Skeletal muscle cell (primary cell): ENCODE results near the gene FH.

Experiments
- DNase-seq: peaks from one replicate; pipeline ENCODE4 v3.0.0-alpha.2; 2010; ENCODE audit warnings: low read depth
- H3K4me3 ChIP-seq: 2 replicates; pipeline ENCODE4 v1.5.1; 2011; ENCODE audit warnings: low read depth, mild to moderate bottlenecking, control low read depth, low read length, moderate library complexity

FH gene

GRCh38 chr1:241519308-241520079 is at the start of gene FH:
TSS of gene FH (minus strand) at chr1:241519755. CDS start at chr1:241519722, 33 bp downstream.
- DNase-seq, result peak; percentile 95
- H3K4me3 ChIP-seq, result peak within 1 kb of the TSS; percentile 81

DNA sequence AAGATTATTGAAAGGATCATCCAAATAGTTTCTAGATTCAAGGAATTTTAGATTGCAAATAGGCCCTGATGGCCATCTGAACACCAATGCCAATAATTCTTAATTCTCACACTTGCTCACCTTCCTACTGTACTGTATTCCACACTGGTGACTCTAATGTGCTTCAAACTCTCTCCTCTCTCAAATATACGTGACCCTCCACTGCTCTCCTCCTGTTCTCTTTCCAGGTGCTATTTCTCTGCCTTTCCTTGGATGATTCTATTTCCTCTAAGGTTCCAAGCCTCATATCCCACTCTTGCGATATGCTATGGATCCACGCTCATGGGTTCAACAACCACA is 41.3 kb upstream of the FH start:
- no peak overlapping the region for H3K4me3 ChIP-seq
- DNase-seq, result no peak

DNA sequence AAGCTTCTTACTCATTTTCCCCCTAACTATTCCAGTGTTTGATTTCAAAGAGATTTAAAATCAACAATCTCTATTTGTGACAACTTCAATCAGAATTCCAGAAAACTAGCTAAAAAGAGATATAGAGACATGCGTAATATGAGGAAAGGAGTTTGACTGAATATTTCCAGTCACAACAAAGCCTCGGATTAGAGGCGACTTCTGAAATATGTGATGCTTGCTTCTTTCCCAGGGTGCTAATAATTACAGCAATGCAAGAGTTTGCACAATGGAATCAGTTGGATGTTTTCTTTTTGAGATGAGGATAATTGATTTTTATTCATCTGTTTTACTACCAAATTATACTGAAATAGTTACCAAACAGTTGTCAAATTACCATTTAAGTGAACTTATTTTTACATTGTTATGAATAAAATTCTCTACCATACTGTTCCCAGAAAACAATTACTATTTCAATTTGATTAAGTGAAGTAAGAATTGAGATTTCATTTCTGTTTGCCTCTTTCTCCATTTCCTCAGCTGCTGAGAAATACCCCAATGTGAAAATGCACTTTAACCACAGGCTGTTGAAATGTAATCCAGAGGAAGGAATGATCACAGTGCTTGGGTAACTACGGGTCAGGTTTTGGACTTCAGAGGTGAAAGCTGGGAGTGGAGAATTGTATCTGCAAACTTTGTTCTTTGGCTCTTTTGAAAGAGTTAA is 40.7 kb upstream of the FH start:
- peak; percentile 1 for DNase-seq
- H3K4me3 ChIP-seq, result no peak overlapping the region

- H3K4me3 ChIP-seq, result no peak overlapping the region
- no peak for DNase-seq
Observed at GRCh38 chr1:241557551-241558193, 38.1 kb upstream of the FH start.

DNA sequence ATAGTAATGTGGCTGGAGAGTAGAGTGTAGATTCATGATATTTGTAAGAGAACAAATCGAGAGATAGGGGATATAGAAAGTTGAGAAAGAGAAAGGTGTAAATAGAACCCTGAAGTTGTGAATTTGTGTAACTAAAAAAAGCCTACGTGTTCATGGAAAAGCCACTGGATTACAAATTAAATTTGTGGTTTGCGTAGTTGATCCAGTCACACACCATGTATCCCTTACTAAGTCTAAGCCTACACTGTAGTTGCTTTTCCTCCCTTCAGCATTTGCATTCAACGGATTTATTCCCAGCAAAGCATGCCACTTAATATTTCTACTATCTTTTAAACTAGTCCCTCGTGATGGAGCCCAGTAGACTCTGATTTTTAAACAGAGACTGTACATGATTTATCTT is 37.5 kb upstream of the FH start:
- DNase-seq, result no peak
- H3K4me3 ChIP-seq, result no peak overlapping the region

DNA sequence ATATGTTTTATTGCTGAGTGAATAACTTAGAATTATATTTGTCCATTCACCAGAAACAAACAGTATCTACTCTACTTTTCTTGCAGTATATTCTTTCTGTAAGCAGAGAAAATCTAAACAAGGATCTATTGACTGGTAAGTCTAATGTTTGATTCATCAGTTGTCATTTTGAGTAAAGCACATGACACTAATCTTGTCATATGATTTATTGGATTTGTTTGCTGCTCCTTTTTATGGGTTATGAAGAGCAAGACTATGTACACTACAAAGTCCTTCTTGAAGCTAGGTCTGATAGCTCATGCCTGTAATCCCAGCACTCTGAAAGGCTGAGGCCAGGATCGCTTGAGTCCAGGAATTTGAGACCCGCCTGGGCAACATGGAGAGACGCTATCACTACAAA is 36.0 kb upstream of the FH start:
- DNase-seq, result no peak

GRCh38 chr1:241553886-241554592 is 34.5 kb upstream of the FH start:
- no peak for DNase-seq
- no peak overlapping the region for H3K4me3 ChIP-seq

More for the DNA sequence above, 36.0 kb upstream of the FH start:
- no peak overlapping the region for H3K4me3 ChIP-seq

- no peak overlapping the region for H3K4me3 ChIP-seq
- DNase-seq, result no peak
Observed at GRCh38 chr1:241551759-241552638, 32.4 kb upstream of the FH start.

GRCh38 chr1:241550318-241550717 is 30.8 kb upstream of the FH start:
- no peak for DNase-seq
- H3K4me3 ChIP-seq, result no peak overlapping the region

GRCh38 chr1:241548008-241548407 is 28.5 kb upstream of the FH start:
- DNase-seq, result no peak

DNA sequence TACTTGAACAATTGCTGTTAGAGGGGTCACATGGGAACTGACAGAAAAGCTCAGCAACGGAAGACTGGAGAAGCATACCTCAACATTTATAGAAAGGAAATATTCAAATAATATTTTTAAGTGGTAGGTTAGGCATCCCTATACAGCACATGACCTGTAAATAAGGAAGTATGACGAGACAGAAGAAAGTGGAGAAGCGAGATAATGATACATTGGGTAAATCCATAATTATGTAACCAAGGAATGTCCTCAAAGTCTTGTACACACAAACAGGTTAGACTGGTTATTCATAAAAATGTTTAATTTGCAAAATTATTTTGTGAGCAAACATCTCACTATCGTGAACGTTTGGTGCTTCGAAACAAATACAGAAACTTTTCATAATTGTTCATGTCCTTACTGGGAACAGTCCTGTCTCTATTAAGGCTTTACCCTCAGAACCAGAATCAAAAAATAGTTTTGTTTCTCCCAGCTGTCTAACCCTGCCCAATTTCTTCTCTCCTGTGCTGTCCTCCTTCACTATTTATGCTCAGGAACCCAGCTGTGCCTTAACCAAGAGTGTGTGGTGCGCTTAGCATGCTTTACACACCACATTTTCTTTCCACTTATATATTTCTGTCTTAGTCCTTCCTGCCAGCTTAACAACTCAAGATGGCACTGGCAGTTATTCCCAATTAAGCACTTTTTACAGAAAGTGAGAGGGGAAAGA is 22.8 kb upstream of the FH start:
- DNase-seq, result no peak
- no peak overlapping the region for H3K4me3 ChIP-seq

More at GRCh38 chr1:241548008-241548407, 28.5 kb upstream of the FH start:
- H3K4me3 ChIP-seq, result no peak overlapping the region

DNA sequence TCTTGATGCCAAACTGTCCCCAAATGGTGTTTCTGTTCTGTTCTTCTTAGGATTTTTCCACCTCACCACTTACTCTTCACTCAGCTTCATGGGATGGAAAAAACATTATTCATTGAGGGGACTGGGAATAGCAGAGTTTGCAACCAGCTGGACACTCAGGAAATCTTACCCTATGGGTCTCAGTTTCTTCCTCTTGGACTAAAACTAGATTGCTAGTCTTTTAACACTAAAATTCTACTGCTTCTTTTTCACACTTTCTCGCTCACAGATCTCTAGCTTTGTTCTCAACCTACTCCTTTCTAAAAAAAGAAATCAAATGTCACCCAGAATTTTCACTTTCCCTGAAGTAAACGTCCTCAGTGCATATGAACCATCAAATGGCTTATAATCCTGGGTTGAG is 17.4 kb upstream of the FH start:
- H3K4me3 ChIP-seq, result no peak overlapping the region

GRCh38 chr1:241536304-241536703 is 16.7 kb upstream of the FH start:
- no peak for DNase-seq
- no peak overlapping the region for H3K4me3 ChIP-seq

More for the DNA sequence above, 17.4 kb upstream of the FH start:
- no peak for DNase-seq

GRCh38 chr1:241533326-241534115 is 14.0 kb upstream of the FH start:
- H3K4me3 ChIP-seq, result no peak overlapping the region
- DNase-seq, result no peak

DNA sequence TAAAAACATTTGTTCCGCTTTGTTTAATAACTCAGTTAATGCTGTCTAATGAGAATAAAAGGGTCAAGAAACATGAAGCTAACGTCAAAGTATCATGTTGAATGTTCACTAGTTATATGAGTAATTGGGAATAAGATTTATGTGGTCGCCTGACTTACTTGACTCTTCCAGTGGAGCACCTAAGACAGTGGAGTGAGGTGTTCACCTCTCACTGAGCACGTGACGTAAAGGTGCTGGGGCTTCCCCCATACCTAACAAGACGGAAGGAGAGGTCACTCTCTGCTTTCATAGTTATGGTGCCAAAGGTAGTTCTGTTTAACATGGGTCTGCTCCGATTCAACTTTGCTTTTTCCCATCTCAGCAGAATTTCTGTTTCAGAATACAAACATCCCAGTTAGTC is 13.3 kb upstream of the FH start:
- no peak overlapping the region for H3K4me3 ChIP-seq
- DNase-seq, result no peak

DNA sequence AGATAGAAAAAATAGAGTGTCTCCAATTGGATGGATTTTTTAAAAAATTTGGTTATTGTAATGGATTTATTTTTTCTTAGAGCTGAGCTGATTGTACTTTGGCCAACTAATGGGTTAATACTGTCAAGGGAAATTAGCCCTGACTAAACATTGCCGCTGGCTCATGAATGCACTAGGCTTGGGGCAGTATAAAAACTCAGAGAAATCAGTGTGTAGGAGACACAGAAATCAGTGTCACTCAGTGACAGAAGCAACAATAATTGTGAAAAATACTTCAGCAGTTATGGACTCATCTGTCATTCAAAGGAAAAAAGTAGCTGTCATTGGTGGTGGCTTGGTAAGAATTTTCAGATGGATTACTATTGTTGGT is 12.6 kb upstream of the FH start, which contains the start of gene KMO:
KMO (plus strand) TSS at position 217 of the 370 bp plus-strand sequence; CDS start at position 284, 67 bp downstream.
- H3K4me3 ChIP-seq, result peak within 1 kb of the TSS; percentile 48
- no peak for DNase-seq
